Kidney (tissue), 14 donors: Measurements from ENCODE around the gene ANXA10. TPM values are rescaled to one million over a fixed set of nuclear protein-coding genes. Genes with fewer than 3 reads are reported as not detected.

ENCODE experiments used
- DNase-seq, 5 donors: peaks; one replicate each; pipeline ENCODE4 v3.0.0-alpha.2; 2013 to 2020
- FAIRE-seq: peaks from 2 replicates; lab custom pipeline; 2012; peaks lifted over from hg19 to GRCh38; lab: Jason Lieb, UNC
- H3K27ac ChIP-seq, 2 donors: one replicate each; pipeline ENCODE4 v1.7.0; 2013; ENCODE audit warnings: low read depth in 2 of 2, low read length in 2 of 2, inconsistent platforms in 1 of 2
- H3K27me3 ChIP-seq: one replicate; pipeline ENCODE4 v1.7.1; 2013; ENCODE audit warnings: low read length, inconsistent platforms; ENCODE audit not compliant: control insufficient read depth, insufficient read depth
- H3K36me3 ChIP-seq, 3 donors: one replicate each; pipeline versions ENCODE4 v1.7.0 to v1.7.1; 2013; ENCODE audit warnings: low read length in 3 of 3, control low read depth in 1 of 3, inconsistent platforms in 1 of 3; ENCODE audit not compliant: insufficient read depth in 3 of 3, control insufficient read depth in 2 of 3
- H3K4me1 ChIP-seq, 3 donors: one replicate each; pipeline versions ENCODE4 v1.7.0 to v1.7.1; 2013; ENCODE audit warnings: low read length in 3 of 3, inconsistent platforms in 1 of 3, low read depth in 1 of 3; ENCODE audit not compliant: control insufficient read depth in 2 of 3, insufficient read depth in 2 of 3
- H3K4me3 ChIP-seq, 3 donors: one replicate each; pipeline versions ENCODE4 v1.7.0 to v1.8.1; 2013; ENCODE audit warnings: low read length in 3 of 3, control low read depth in 1 of 3, inconsistent platforms in 1 of 3
- H3K9ac ChIP-seq, 3 donors: one replicate each; pipeline versions ENCODE4 v1.7.0 to v1.7.1; 2013; ENCODE audit warnings: low read length in 3 of 3, control low read depth in 1 of 3, inconsistent platforms in 1 of 3
- H3K9me3 ChIP-seq, 3 donors: one replicate each; pipeline versions ENCODE4 v1.7.0 to v1.7.1; 2013; ENCODE audit warnings: low read length in 3 of 3, control low read depth in 1 of 3, inconsistent platforms in 1 of 3; ENCODE audit not compliant: control insufficient read depth in 2 of 3, insufficient read depth in 1 of 3
- intact Hi-C: fragments of 100-400 bp; cut with DNase I; formaldehyde crosslinking; loops from one replicate; pipeline ENCODE4 v1.11.1; 2022
- polyA plus RNA-seq: library from polyadenylated mRNA; stranded (reverse); fragments of 350-450 nt; fragmentation: Illumina TruSeq; extraction: RNeasy Lipid Tissue Mini Kit (QIAGEN cat#74804); gene quantifications from one replicate; pipeline ENCODE4 v1.2.3, GENCODE V29; 2014; ENCODE audit warnings: low read depth, low replicate concordance; ENCODE audit not compliant: insufficient read depth
- total RNA-seq: library from RNA; stranded (reverse); fragmentation: NEBNext Ultra II Directional; extraction: Animal tissue kit (Norgen Biotek cat#: 25700); gene quantifications from one replicate; pipeline ENCODE4 v1.2.1, GENCODE V29; 2021
- TF ChIP-seq, protein P1 (sequence below): IDR thresholded peaks from 3 replicates; pipeline ENCODE4 v1.5.1; 2012; ENCODE audit warnings: mild to moderate bottlenecking, moderate library complexity, borderline replicate concordance; ENCODE audit not compliant: insufficient read depth; ENCODE audit errors: extremely low read depth
- donor health status: control.
- donor health status: control.
- donor health status: control.
- donor health status: control.
- donor health status: control.
- donor health status: DM: yes; HTN: yes; CAD: no.
- donor health status: Normal renal cell carcinoma (clear cell type).

Gene ANXA10
- total and polyA plus RNA-seq, 2 donors from 2014 or later: not detected

DNA sequence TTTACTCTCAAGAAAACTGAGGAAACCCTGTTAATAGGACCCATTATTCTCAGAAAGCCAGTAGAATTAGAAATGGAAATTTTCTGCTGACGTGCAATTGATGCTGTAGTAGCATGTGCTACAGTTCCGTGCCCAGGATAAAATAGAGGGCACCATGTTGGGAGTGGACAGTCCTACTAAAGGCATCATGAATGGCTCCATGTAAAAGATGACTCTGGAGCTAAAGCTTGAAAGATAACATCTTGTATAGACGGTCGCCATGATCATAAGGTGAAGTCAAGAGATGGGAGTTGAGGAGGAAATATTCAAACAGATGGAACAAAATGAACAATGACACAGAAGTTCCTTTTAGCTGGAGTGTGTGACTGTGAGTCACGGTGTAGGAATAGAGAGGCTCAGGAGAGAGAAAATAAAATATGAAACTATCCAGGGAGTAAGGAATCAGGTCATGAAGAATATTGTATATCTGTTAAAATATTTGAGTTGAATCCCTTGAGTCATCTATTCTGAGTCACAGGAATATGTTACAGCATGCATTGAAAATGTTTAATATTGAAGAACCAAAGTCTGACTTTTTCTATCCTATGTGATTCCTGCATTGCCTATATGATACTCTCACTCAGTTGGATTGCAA lies 31.8 kb downstream of the ANXA10 start:
- H3K9me3 ChIP-seq: no peaks in the 10 kb centered on the region
- DNase-seq (no peak), FAIRE-seq (no peak)
- H3K27ac ChIP-seq: no peak overlapping the region
- H3K36me3 ChIP-seq: no peaks in the 10 kb centered on the region
- no peaks in the 10 kb centered on the region for H3K27me3 ChIP-seq
- H3K4me1 ChIP-seq: no peaks in the 10 kb centered on the region
- intact Hi-C loops: no loop called here
- TF ChIP-seq, protein P1, sequence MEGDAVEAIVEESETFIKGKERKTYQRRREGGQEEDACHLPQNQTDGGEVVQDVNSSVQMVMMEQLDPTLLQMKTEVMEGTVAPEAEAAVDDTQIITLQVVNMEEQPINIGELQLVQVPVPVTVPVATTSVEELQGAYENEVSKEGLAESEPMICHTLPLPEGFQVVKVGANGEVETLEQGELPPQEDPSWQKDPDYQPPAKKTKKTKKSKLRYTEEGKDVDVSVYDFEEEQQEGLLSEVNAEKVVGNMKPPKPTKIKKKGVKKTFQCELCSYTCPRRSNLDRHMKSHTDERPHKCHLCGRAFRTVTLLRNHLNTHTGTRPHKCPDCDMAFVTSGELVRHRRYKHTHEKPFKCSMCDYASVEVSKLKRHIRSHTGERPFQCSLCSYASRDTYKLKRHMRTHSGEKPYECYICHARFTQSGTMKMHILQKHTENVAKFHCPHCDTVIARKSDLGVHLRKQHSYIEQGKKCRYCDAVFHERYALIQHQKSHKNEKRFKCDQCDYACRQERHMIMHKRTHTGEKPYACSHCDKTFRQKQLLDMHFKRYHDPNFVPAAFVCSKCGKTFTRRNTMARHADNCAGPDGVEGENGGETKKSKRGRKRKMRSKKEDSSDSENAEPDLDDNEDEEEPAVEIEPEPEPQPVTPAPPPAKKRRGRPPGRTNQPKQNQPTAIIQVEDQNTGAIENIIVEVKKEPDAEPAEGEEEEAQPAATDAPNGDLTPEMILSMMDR: no peak
- H3K4me3 ChIP-seq: no peak overlapping the region
- no peak overlapping the region for H3K9ac ChIP-seq

DNA sequence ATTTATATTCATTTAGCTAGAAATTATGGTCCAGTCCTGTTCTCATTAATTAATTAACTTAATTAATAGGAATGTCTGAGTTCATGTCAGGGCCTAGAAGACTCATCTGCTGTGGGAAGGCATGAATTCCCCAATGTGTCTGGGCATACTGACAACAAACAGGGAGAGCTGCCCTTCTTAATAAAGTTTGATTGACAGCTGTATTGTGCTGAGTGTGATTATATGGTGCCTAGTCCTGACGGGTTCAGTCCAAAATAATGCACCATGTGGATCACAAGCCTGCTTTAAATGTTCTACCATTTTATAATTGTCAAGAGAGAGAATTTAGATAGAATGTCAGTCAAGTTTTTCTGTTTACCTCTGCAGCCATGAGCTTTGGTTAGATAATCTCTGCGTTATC lies 34.6 kb downstream of the ANXA10 start:
- Histone ChIP-seq H3K4me1 (no peaks in the 10 kb centered on the region), H3K27me3 (no peaks in the 10 kb centered on the region), H3K36me3 (no peaks in the 10 kb centered on the region), H3K4me3 (no peak overlapping the region), H3K9me3 (no peaks in the 10 kb centered on the region), H3K27ac (no peak overlapping the region), H3K9ac (no peak overlapping the region)
- DNase-seq: no peak
- intact Hi-C loops: no loop called here
- no peak for FAIRE-seq
- TF ChIP-seq, protein P1: no peak

DNA sequence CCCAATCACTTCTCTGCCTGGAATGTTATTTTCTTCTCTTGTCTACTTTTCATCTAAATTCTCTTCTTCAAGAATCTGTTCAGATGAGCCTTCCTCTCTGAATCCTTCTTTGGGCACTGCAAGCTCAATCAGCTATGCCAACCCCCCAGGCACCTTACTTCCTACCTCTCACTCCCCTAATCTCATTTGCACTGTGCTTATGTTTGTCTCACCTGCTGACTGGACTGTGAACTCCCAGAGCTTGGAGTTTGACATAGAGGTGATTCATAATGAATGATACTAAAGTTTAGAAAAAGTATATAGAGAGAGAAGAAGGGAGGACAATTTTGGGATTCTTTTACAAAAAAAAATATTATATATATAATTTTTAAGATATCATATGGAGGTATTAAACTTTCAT lies 36.3 kb downstream of the ANXA10 start:
- Histone ChIP-seq H3K9me3 (no peaks in the 10 kb centered on the region), H3K9ac (no peak overlapping the region), H3K27me3 (no peaks in the 10 kb centered on the region), H3K4me1 (no peaks in the 10 kb centered on the region), H3K27ac (no peak overlapping the region), H3K4me3 (no peak overlapping the region), H3K36me3 (no peaks in the 10 kb centered on the region)
- DNase-seq (no peak), FAIRE-seq (no peak)
- TF ChIP-seq, protein P1: no peak
- intact Hi-C loops: no loop called here
